Caco-2 (cell line): Measurements from ENCODE around the gene CYP21A2. TPM values are rescaled to one million over a fixed set of nuclear protein-coding genes. Genes with fewer than 3 reads are reported as not detected.

Source experiments
- BruUV-seq: library from RNA; stranded (reverse); fragments of 400-500 nt; replicated peaks from 2 replicates; lab custom pipeline; 2021; lab: Mats Ljungman, UMichigan
- CTCF ChIA-PET: fragments of 300-600 bp; sonication (Branson Sonifier 250); formaldehyde crosslinking; loops from one replicate; lab custom pipeline; 2022; ENCODE audit warnings: antibody characterized with exemption; lab: Charles Lee
- POLR2A ChIA-PET: fragments of 300-600 bp; sonication (Branson Sonifier 250); formaldehyde crosslinking; loops from one replicate; lab custom pipeline; 2022; ENCODE audit warnings: antibody characterized with exemption; lab: Charles Lee
- DNase-seq, 2 experiments: peaks; one replicate each; pipeline versions ENCODE4 v3.0.0 to v3.0.0-alpha.2; 2020 to 2022
- H3K27me3 ChIP-seq: replicated peaks from 2 replicates; pipeline ENCODE4 v1.6.0; 2011; ENCODE audit warnings: low read length; ENCODE audit not compliant: control insufficient read depth, insufficient read depth
- H3K36me3 ChIP-seq: 2 replicates; pipeline ENCODE4 v1.5.1; 2011; ENCODE audit warnings: low read length; ENCODE audit not compliant: control insufficient read depth, insufficient read depth
- H3K4me1 ChIP-seq: fragments of 250-450 bp; sonication (Bioruptor Pico); 2 replicates; pipeline ENCODE4 v1.5.1; 2020; ENCODE audit warnings: mild to moderate bottlenecking
- H3K4me3 ChIP-seq: 2 replicates; pipeline ENCODE4 v1.5.1; 2011; ENCODE audit warnings: low read depth, mild to moderate bottlenecking, control low read depth, low read length
- H3K9me3 ChIP-seq: fragments of 250-450 bp; sonication (Bioruptor Pico); 2 replicates; pipeline ENCODE4 v1.5.1; 2020; ENCODE audit warnings: mild to moderate bottlenecking, moderate library complexity
- H3K27ac Mint-ChIP-seq: one replicate; pipeline ENCODE4 v1.8.0; 2022; ENCODE audit warnings: mixed read lengths; ENCODE audit not compliant: unreplicated experiment
- H3K27me3 Mint-ChIP-seq: one replicate; pipeline ENCODE4 v1.8.0; 2022; ENCODE audit warnings: mixed read lengths; ENCODE audit not compliant: insufficient read depth, unreplicated experiment
- H3K36me3 Mint-ChIP-seq: one replicate; pipeline ENCODE4 v1.8.0; 2022; ENCODE audit warnings: mild to moderate bottlenecking, mixed read lengths; ENCODE audit not compliant: insufficient read depth, unreplicated experiment
- H3K4me1 Mint-ChIP-seq: one replicate; pipeline ENCODE4 v1.8.0; 2022; ENCODE audit warnings: low read depth, mixed read lengths; ENCODE audit not compliant: unreplicated experiment
- H3K4me3 Mint-ChIP-seq: one replicate; pipeline ENCODE4 v1.8.0; 2022; ENCODE audit warnings: mild to moderate bottlenecking, moderate library complexity, mixed read lengths; ENCODE audit not compliant: unreplicated experiment
- H3K9me3 Mint-ChIP-seq: one replicate; pipeline ENCODE4 v1.8.0; 2022; ENCODE audit warnings: mixed read lengths; ENCODE audit not compliant: unreplicated experiment
- CTCF ChIP-seq, 2 experiments: fragments of 200-600 bp in 1 of 2; IDR thresholded peaks; 1 replicate in 1 of 2; 2 replicates in 1 of 2; pipeline versions ENCODE4 v1.5.1 to v1.8.0; 2011 to 2022; ENCODE audit warnings: antibody characterized with exemption in 1 of 2, control low read depth in 1 of 2, inconsistent platforms in 1 of 2, low read depth in 1 of 2, low read length in 1 of 2, mild to moderate bottlenecking in 1 of 2, moderate library complexity in 1 of 2; ENCODE audit not compliant: insufficient read depth in 1 of 2, severe bottlenecking in 1 of 2, unreplicated experiment in 1 of 2
- intact Hi-C: fragments of 100-400 bp; cut with micrococcal nuclease; formaldehyde crosslinking; loops from one replicate; pipeline ENCODE4 v1.10.0; 2022; ENCODE audit not compliant: unreplicated experiment
- total RNA-seq: library from RNA; stranded (reverse); gene quantifications from 2 replicates; pipeline ENCODE4 v1.2.3, GENCODE V29; 2022

Gene CYP21A2
- total RNA-seq, 1 experiment from 2014 or later, result not detected

GRCh38 chr6:32074996-32075532, 36.8 kb downstream of the CYP21A2 start:
- Mint-ChIP-seq H3K27ac (no peak overlapping the region), H3K36me3 (no peaks in the 10 kb centered on the region), H3K27me3 (no peaks in the 10 kb centered on the region), H3K9me3 (no peaks in the 10 kb centered on the region), H3K4me3 (no peak overlapping the region), H3K4me1 (no peaks in the 10 kb centered on the region)
- ChIA-PET CTCF (interaction anchor here (0.6 kb wide), 1 partner anchor 21 kb away, joined by 3 read pairs; no protein-coding TSS in a partner anchor), POLR2A (no interaction called here)
- no TSS peak for BruUV-seq
- no peak for DNase-seq
- no peak overlapping the region for H3K4me3 ChIP-seq
- H3K36me3 ChIP-seq, result no peaks in the 10 kb centered on the region
- H3K27me3 ChIP-seq, result no peaks in the 10 kb centered on the region
- H3K4me1 ChIP-seq, result no peaks in the 10 kb centered on the region
- no peaks in the 10 kb centered on the region for H3K9me3 ChIP-seq
- no peak for TF ChIP-seq CTCF (IDR thresholded peaks at IDR 0.05; ENCODE audit: insufficient read depth in 1 of 2, low read depth in 1 of 2, low read length in 1 of 2, severe bottlenecking in 1 of 2, unreplicated experiment in 1 of 2)
- intact Hi-C loops, result no loop called here

GRCh38 chr6:32075781-32076180, 37.6 kb downstream of the CYP21A2 start:
- no peaks in the 10 kb centered on the region for H3K9me3 Mint-ChIP-seq
- Histone ChIP-seq H3K4me1 (no peaks in the 10 kb centered on the region), H3K9me3 (no peaks in the 10 kb centered on the region), H3K36me3 (no peaks in the 10 kb centered on the region), H3K4me3 (no peak overlapping the region), H3K27me3 (no peaks in the 10 kb centered on the region)
- H3K4me1 Mint-ChIP-seq, result no peaks in the 10 kb centered on the region
- no TSS peak for BruUV-seq
- ChIA-PET CTCF (no interaction called here), POLR2A (no interaction called here)
- H3K27ac Mint-ChIP-seq, result no peak overlapping the region
- no peak for TF ChIP-seq CTCF (IDR thresholded peaks at IDR 0.05; ENCODE audit: insufficient read depth in 1 of 2, low read depth in 1 of 2, low read length in 1 of 2, severe bottlenecking in 1 of 2, unreplicated experiment in 1 of 2)
- no peak for DNase-seq
- H3K4me3 Mint-ChIP-seq, result no peak overlapping the region
- intact Hi-C loops, result no loop called here
- no peaks in the 10 kb centered on the region for H3K36me3 Mint-ChIP-seq
- no peaks in the 10 kb centered on the region for H3K27me3 Mint-ChIP-seq

- no peaks in the 10 kb centered on the region for H3K36me3 Mint-ChIP-seq
- no peaks in the 10 kb centered on the region for H3K9me3 Mint-ChIP-seq
- no peak overlapping the region for H3K27ac Mint-ChIP-seq
- no TSS peak for BruUV-seq
- DNase-seq, result no peak
- CTCF ChIA-PET, result no interaction called here
- POLR2A ChIA-PET, result no interaction called here
- no peak overlapping the region for H3K4me3 Mint-ChIP-seq
- H3K4me1 ChIP-seq, result no peaks in the 10 kb centered on the region
- H3K4me3 ChIP-seq, result no peak overlapping the region
- intact Hi-C loops, result no loop called here
- no peaks in the 10 kb centered on the region for H3K9me3 ChIP-seq
- no peaks in the 10 kb centered on the region for H3K4me1 Mint-ChIP-seq
- H3K27me3 ChIP-seq, result no peaks in the 10 kb centered on the region
- H3K36me3 ChIP-seq, result no peaks in the 10 kb centered on the region
- TF ChIP-seq CTCF (IDR thresholded peaks at IDR 0.05; ENCODE audit: insufficient read depth in 1 of 2, low read depth in 1 of 2, low read length in 1 of 2, severe bottlenecking in 1 of 2, unreplicated experiment in 1 of 2), result no peak
- H3K27me3 Mint-ChIP-seq, result no peaks in the 10 kb centered on the region
These were observed 38.1 kb downstream of the CYP21A2 start for GRCh38 chr6:32076321-32076809.
